GM19452 (cell line): Measurements from ENCODE around the gene SMARCC2.

Experiments used
- ATAC-seq: cut with Tn5 transposase; IDR thresholded peaks from one replicate; pipeline ENCODE4 v1.9.1; 2021; ENCODE audit not compliant: unreplicated experiment

The SMARCC2 gene

DNA sequence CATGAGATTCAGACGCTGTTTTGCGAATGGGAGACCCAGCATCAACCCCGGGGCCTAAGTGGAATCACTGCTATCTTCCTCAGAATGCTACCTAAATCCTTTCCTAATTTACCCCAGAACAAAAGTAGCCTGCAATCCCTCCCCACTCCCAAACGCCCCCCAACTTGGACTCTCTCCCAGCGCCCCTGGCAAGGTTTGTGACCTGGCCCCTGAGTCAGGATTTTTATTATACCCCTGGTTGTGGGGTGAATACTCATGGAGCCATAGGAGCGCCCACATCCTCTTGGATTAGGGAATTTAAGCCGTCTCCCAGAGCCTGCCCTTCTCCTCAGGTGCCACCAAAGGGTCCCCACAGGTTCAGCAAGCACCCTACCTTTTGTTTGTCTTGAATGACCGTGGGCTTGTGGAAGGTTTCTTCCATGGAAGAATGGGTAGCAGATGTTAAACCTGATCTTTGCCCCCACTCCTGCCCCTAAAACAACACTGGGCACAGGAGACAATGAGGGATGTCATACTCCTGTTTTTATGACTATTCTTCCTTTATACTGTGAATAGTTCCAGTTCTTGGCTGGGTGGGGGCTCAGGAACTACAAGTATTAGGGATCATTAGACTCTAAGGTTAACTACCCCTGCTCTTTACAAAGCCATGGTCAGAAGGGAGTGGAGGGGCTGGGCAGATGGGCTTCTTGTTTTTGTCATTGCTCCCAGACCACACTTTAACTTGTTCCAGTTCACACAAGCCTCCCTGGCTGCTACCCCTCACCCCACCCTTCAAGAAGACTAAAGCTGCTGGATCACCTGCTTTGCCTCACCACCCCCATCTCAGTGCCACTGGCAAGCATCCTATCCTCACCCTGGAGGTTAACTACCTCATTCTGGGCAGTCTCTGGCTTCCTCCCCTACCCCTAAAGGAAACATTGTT, 36.3 kb downstream of the SMARCC2 start:
- ATAC-seq = no peak

DNA sequence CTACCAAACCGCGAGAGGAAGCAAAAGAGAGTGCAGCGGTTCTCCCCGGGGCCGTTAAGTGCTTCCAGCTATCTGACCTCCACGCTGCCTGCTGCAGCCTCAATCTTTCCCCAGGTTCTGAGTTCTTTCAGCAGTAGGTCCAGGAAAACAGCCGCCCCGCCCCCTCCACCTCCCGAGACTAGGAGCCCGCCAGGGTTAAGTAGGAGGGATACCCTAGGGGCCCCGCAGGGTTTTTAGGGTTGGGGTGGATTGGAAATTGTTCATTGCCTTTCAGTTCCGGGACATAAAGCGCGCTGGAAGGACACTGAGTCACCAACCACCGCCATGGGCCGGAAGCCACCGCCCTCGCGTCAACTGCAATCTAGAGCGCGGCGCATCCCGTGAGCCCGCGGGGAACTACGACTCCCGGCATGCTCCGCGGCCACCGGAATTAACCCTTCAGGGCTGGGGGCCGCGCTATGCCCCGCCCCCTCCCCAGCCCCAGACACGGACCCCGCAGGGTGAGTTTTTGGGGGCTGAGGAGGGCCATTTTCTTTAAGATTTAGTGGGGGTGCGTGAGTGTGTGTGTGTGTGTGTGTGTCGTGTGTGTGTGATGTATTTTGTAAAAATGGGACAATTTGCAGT, 37.0 kb downstream of the SMARCC2 start, which contains the start of gene MYL6B:
TSS of gene MYL6B (plus strand) at position 456 of the 624 bp plus-strand sequence. CDS start 1,332 bp downstream, outside the sequence.
- peak; percentile 87 for ATAC-seq

DNA sequence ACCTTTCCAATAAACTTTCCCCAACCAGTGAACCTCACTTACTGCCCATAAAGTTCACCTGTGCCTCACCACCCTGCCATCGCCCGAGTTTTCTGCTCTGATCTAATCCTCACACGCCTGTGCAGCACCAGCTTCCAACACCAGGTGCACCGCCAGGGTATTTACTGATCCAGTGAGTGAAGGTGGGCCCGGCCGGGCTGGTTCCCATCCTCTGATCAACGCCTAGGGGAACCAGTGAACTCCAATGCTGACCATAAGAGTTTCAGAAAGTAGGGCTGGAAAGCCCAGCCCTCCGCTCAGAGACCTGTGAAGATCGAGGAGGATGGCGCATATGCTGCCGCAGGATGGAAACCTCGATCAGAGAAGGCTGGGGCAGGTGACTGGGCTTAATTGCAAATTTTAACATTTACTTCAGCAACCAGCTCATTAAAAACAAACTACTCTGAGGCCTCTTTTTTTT, 37.6 kb downstream of the SMARCC2 start:
- peak; percentile 57 for ATAC-seq

DNA sequence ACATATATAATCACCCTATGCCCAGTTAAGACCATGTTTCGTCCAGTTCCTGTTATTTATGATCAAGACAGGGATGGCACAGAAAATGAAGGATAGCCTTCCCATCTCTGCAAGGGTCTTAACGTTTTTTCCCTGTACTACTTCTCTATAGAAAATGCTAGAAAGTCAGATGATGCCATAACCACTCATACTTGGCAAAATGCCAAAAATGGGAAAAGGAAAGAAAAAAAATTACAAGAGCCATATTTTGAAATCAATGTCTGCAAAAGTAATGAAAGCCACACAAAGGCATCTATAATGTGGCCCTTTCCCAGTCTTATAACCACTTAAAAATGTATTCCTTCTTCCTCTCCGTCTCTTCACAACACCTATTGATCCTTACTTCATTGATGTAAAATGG, 38.7 kb downstream of the SMARCC2 start:
- ATAC-seq = no peak

- no peak for ATAC-seq
These were observed 42.5 kb downstream of the SMARCC2 start for GRCh38 chr12:56146492-56147460.

- no peak for ATAC-seq
These were observed 44.1 kb downstream of the SMARCC2 start for GRCh38 chr12:56145217-56145616.

- ATAC-seq = no peak
These were observed 45.4 kb downstream of the SMARCC2 start for GRCh38 chr12:56143870-56144269.

GRCh38 chr12:56143217-56143616, 46.1 kb downstream of the SMARCC2 start:
- ATAC-seq = no peak

DNA sequence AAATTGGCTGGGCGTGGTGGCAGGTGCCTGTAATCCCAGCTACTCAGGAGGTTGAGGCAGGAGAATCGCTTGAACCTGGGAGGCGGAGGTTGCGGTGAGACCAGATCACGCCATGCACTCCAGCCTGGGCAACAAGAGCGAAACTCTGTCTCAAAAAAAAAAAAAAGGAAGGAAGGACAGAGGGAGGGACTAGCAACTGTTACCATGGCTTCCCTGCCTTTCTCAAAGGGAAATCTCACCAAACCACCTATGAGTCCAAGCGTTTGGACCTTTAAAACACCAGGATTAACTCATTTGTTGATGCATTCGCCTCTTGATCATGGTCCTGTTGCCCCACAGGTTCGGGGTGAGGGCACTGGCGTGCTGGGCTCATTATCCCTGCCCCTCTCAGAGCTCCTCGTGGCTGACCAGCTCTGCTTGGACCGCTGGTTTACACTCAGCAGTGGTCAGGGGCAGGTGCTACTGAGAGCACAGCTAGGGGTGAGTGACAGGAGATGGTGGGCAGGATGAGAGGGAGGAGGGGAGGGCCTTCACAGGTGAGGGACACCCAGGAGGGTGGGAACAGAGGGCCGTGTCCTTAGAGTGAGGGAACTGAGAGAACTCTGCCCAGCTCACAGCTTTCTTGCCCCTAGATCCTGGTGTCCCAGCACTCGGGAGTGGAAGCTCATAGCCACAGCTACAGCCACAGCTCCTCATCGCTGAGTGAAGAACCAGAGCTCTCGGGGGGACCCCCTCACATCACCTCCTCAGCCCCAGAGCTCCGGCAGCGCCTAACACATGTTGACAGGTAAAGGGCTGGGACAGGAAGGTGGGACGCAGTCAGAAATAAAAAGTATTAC, 47.1 kb downstream of the SMARCC2 start:
- no peak for ATAC-seq

DNA sequence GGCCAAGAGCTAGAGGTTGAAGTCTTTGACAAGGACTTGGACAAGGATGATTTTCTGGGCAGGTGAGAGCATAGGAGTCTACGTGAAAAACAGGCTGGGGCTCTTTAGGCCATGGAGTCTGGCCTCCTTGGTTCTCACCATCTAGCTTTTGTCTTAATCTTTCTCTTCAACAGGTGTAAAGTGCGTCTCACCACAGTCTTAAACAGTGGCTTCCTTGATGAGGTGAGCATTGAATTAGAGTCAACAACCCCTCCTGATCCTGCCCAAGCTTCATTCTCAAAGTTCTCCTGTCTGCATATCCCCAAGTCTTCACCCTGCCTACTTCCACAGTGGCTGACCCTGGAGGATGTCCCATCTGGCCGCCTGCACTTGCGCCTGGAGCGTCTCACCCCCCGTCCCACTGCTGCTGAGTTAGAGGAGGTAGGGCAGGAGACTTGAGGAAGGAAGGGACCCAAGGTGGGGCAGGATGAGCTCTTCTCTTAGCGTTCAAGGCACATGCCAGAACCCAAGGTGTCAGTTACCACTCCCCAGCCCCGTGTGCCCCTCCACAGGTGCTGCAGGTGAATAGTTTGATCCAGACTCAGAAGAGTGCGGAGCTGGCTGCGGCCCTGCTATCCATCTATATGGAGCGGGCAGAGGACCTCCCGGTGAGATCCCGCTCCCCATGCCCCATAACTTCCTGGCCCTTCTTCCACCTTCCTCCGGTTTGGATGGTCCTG, 51.3 kb downstream of the SMARCC2 start:
- no peak for ATAC-seq

- ATAC-seq = no peak
These were observed 54.4 kb downstream of the SMARCC2 start for GRCh38 chr12:56134897-56135296.

GRCh38 chr12:56130876-56131275, 58.4 kb downstream of the SMARCC2 start:
- ATAC-seq = no peak

GRCh38 chr12:56129942-56130495, 59.3 kb downstream of the SMARCC2 start:
- no peak for ATAC-seq

DNA sequence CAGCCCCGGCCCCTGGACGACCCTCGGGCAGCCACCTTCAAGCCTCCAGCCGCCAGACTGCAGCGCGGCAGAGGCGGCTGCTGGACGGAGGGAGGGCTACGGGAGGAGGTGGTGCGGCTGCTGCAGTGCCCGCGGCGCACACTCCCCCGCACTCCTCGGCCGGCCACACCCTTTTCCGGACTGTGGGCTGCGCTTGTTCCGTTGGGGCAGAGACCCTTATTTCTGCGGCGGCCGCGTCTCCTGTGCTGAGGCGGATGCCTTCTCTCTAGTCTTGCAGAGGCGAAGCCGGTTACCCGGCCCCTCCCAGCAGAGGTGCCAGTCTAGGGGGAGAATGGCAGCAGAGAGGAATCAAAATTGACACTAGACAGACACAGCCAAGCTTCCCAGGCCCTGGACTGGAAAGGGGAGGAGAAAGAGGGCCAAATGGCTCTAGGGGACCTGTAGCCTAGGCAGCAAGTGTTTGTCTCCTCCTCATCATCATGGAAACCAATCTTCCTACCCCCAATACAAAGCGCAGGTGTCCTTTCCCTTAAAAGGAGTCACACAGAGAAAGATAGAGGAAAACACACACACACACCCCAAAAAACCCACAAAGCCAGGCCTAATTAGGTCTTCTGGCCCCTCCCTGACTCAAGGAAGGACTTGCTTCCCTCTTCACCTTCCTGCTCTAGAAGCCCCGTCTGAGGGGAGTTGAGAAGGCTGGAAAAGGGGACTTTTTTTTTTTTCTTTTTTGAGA, 59.9 kb downstream of the SMARCC2 start:
- ATAC-seq = no peak

DNA sequence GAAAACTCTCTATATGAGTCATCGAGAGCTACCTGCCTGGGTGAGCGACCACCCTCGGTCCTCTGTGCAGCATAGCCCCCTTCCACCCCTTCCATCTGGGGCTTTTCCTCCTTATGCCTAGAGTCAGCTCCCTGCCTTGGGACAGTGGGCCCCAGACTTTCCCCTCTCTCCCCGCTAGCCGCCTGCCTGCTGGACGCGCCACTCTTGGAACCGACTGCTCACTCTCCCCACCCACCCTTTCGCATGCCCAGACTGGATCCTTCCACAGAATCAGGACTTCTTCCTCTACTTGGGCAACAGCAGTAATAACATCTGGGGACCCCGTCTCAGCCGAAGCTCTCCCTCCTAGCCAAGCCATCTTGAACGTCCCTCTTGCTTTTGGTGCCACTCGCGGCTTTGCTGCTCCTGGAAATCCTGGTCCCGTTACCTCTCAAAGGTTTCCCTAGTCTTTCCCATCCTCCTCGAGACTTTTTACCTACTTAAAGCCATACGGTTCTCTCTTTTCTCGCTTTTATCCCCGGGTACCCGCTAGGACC, 60.5 kb downstream of the SMARCC2 start:
- no peak for ATAC-seq

- ATAC-seq = peak; percentile 90
These were observed 61.2 kb downstream of the SMARCC2 start, which contains the start of gene ESYT1 for GRCh38 chr12:56127888-56128669. Gene ESYT1 (plus strand): TSS chr12:56128267. CDS start chr12:56128320, 53 bp downstream.

DNA sequence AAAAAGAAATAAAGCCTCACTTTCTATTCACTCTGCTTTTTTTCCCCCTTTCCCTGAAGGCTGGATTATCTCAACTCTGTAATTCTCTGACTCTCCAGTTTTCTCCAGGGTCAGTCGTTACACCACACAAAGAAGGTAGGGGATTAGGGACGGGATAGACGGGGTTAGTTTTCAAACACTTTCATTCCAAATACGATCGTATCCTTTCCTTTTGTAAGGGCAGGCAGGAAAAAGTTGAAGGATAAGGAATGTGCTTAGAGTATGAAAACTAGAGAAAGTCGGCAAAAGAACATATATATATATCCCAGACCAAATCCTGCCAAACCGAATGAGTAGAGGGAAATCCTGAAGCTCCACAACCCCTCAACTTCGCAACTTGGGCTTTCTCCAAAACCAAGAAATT, 61.8 kb downstream of the SMARCC2 start:
- no peak for ATAC-seq
